SH-SY5Y (cell line): Measurements from ENCODE around the gene RAD51B.

ENCODE experiments used
- GATA2 ChIP-seq: IDR thresholded peaks from 2 replicates; pipeline ENCODE4 v1.6.1; 2011; ENCODE audit warnings: mild to moderate bottlenecking, low read depth, low read length
- GATA3 ChIP-seq: IDR thresholded peaks from 2 replicates; pipeline ENCODE4 v1.6.1; 2011; ENCODE audit warnings: low read depth, mild to moderate bottlenecking, low read length, moderate library complexity

GRCh38 chr14:67863223-67863622, 43.6 kb downstream of the RAD51B start:
- TF ChIP-seq GATA3 (no peak), GATA2 (no peak)
